SK-N-MC (cell line): Measurements from ENCODE around the gene AQP9.

Source experiments
- EZH2 ChIP-seq: fragments of 200-600 bp; sonication (generic); IDR thresholded peaks from one replicate; pipeline ENCODE4 v1.6.1; 2017; ENCODE audit warnings: antibody characterized with exemption
- POLR2AphosphoS5 ChIP-seq: IDR thresholded peaks from 2 replicates; pipeline ENCODE4 v1.6.1; 2012; ENCODE audit warnings: mild to moderate bottlenecking, low read depth, low read length, borderline replicate concordance

- TF ChIP-seq POLR2AphosphoS5 = no peak
- no peak for TF ChIP-seq EZH2
Measured at GRCh38 chr15:58185439-58185838, 47.3 kb downstream of the AQP9 start.
